ENCODE results near the gene RGS10.
"Not testable (repeated sequence)": the region's sequence is repeated elsewhere in the genome, so short reads cannot be mapped to it uniquely, and the experiment has no call there.

The RGS10 gene

GRCh38 chr10:119535305-119535704 lies 7.2 kb downstream of the RGS10 start:
- Histone ChIP-seq H3K79me2 (ENCODE audit: low read length) (peaks cover 90% of the 10 kb centered on the region), H2AFZ (ENCODE audit: low read depth, low read length) (no peak overlapping the region), H3K4me2 (ENCODE audit: low read length) (no peak overlapping the region)

GRCh38 chr10:119533473-119533872 lies 9.0 kb downstream of the RGS10 start:
- Histone ChIP-seq H2AFZ (ENCODE audit: low read depth, low read length) (no peak overlapping the region), H3K27me3 (ENCODE audit: low read depth, low read length) (no peaks in the 10 kb centered on the region), H3K79me2 (ENCODE audit: low read length) (peaks cover 88% of the 10 kb centered on the region), H3K4me3 (ENCODE audit: low read length) (no peak overlapping the region), H3K36me3 (replicated peaks; ENCODE audit: low read depth, low read length) (peaks cover 6% of the 10 kb centered on the region), H3K9me3 (ENCODE audit: insufficient read depth, low read length) (no peaks in the 10 kb centered on the region), H3K27ac (ENCODE audit: low read length) (no peak overlapping the region), H3K4me2 (ENCODE audit: low read length) (no peak overlapping the region), H4K20me1 (ENCODE audit: insufficient read depth, low read length) (peaks cover 49% of the 10 kb centered on the region), H3K4me1 (ENCODE audit: low read length) (peaks cover 4% of the 10 kb centered on the region), H3K9ac (ENCODE audit: low read length) (no peak overlapping the region)
- TF ChIP-seq CTCF (IDR thresholded peaks at IDR 0.05; ENCODE audit: low read depth, low read length): no peak
- no peak for TF ChIP-seq EZH2phosphoT487 (IDR thresholded peaks at IDR 0.05; ENCODE audit: low read depth)

More at GRCh38 chr10:119535305-119535704, 7.2 kb downstream of the RGS10 start:
- Histone ChIP-seq H3K27me3 (ENCODE audit: low read depth, low read length) (no peaks in the 10 kb centered on the region), H4K20me1 (ENCODE audit: insufficient read depth, low read length) (peaks cover 60% of the 10 kb centered on the region), H3K4me3 (ENCODE audit: low read length) (no peak overlapping the region), H3K9me3 (ENCODE audit: insufficient read depth, low read length) (no peaks in the 10 kb centered on the region), H3K27ac (ENCODE audit: low read length) (no peak overlapping the region), H3K4me1 (ENCODE audit: low read length) (peaks cover 22% of the 10 kb centered on the region), H3K9ac (ENCODE audit: low read length) (no peak overlapping the region), H3K36me3 (replicated peaks; ENCODE audit: low read depth, low read length) (peaks cover 6% of the 10 kb centered on the region)
- TF ChIP-seq CTCF (IDR thresholded peaks at IDR 0.05; ENCODE audit: low read depth, low read length) (no peak), EZH2phosphoT487 (IDR thresholded peaks at IDR 0.05; ENCODE audit: low read depth) (no peak)

GRCh38 chr10:119532791-119533190 lies 9.7 kb downstream of the RGS10 start:
- not testable (repeated sequence) for H3K4me2 ChIP-seq (ENCODE audit: low read length); H3K27ac ChIP-seq (ENCODE audit: low read length); H3K27me3 ChIP-seq (ENCODE audit: low read depth, low read length); H3K4me1 ChIP-seq (ENCODE audit: low read length); H3K36me3 ChIP-seq (replicated peaks; ENCODE audit: low read depth, low read length); H3K9ac ChIP-seq (ENCODE audit: low read length); H2AFZ ChIP-seq (ENCODE audit: low read depth, low read length); H3K9me3 ChIP-seq (ENCODE audit: insufficient read depth, low read length); H3K4me3 ChIP-seq (ENCODE audit: low read length)
- peaks cover 43% of the 10 kb centered on the region for H4K20me1 ChIP-seq (ENCODE audit: insufficient read depth, low read length)
- peaks cover 87% of the 10 kb centered on the region for H3K79me2 ChIP-seq (ENCODE audit: low read length)

- not testable (repeated sequence) for H3K9ac ChIP-seq (ENCODE audit: low read length); H3K4me3 ChIP-seq (ENCODE audit: low read length); H3K4me2 ChIP-seq (ENCODE audit: low read length); H3K36me3 ChIP-seq (replicated peaks; ENCODE audit: low read depth, low read length); H3K27me3 ChIP-seq (ENCODE audit: low read depth, low read length); H3K4me1 ChIP-seq (ENCODE audit: low read length); H2AFZ ChIP-seq (ENCODE audit: low read depth, low read length); H3K9me3 ChIP-seq (ENCODE audit: insufficient read depth, low read length); H3K27ac ChIP-seq (ENCODE audit: low read length)
- peaks cover 43% of the 10 kb centered on the region for H4K20me1 ChIP-seq (ENCODE audit: insufficient read depth, low read length)
- peaks cover 87% of the 10 kb centered on the region for H3K79me2 ChIP-seq (ENCODE audit: low read length)
Observed at GRCh38 chr10:119532251-119532650, 10.3 kb downstream of the RGS10 start.

- Histone ChIP-seq H3K4me3 (ENCODE audit: low read length) (no peak overlapping the region), H3K27ac (ENCODE audit: low read length) (no peak overlapping the region), H3K4me1 (ENCODE audit: low read length) (no peaks in the 10 kb centered on the region), H3K4me2 (ENCODE audit: low read length) (no peak overlapping the region), H3K9ac (ENCODE audit: low read length) (no peak overlapping the region), H3K79me2 (ENCODE audit: low read length) (peaks cover 82% of the 10 kb centered on the region), H3K27me3 (ENCODE audit: low read depth, low read length) (no peaks in the 10 kb centered on the region), H3K9me3 (ENCODE audit: insufficient read depth, low read length) (no peaks in the 10 kb centered on the region), H2AFZ (ENCODE audit: low read depth, low read length) (no peak overlapping the region), H4K20me1 (ENCODE audit: insufficient read depth, low read length) (peaks cover 35% of the 10 kb centered on the region), H3K36me3 (replicated peaks; ENCODE audit: low read depth, low read length) (peaks cover 6% of the 10 kb centered on the region)
- no peak for TF ChIP-seq CTCF (IDR thresholded peaks at IDR 0.05; ENCODE audit: low read depth, low read length)
- TF ChIP-seq EZH2phosphoT487 (IDR thresholded peaks at IDR 0.05; ENCODE audit: low read depth): no peak
Observed at GRCh38 chr10:119531067-119531466, 11.5 kb downstream of the RGS10 start.

GRCh38 chr10:119528663-119529237 lies 13.8 kb downstream of the RGS10 start:
- H3K9me3 ChIP-seq (ENCODE audit: insufficient read depth, low read length); H3K4me1 ChIP-seq (ENCODE audit: low read length); H3K9ac ChIP-seq (ENCODE audit: low read length); H3K27ac ChIP-seq (ENCODE audit: low read length); H3K36me3 ChIP-seq (replicated peaks; ENCODE audit: low read depth, low read length); H3K4me3 ChIP-seq (ENCODE audit: low read length); H2AFZ ChIP-seq (ENCODE audit: low read depth, low read length); H3K27me3 ChIP-seq (ENCODE audit: low read depth, low read length); H3K4me2 ChIP-seq (ENCODE audit: low read length): not testable (repeated sequence)
- peaks cover 30% of the 10 kb centered on the region for H4K20me1 ChIP-seq (ENCODE audit: insufficient read depth, low read length)
- peaks cover 66% of the 10 kb centered on the region for H3K79me2 ChIP-seq (ENCODE audit: low read length)
